Trophoblast cell (in vitro differentiated cells and primary cell): ENCODE measurements around the gene FGF22.
"Not testable (repeated sequence)": the region's sequence is repeated elsewhere in the genome, so short reads cannot be mapped to it uniquely, and the experiment has no call there.

ENCODE experiments used
- DNase-seq, 2 donors: peaks; one replicate each; pipeline ENCODE4 v3.0.0-alpha.2; 2016
- H2AFZ ChIP-seq: 2 replicates; pipeline ENCODE4 v1.6.1; 2013; ENCODE audit warnings: low read length, moderate library complexity, mild to moderate bottlenecking; ENCODE audit not compliant: insufficient read depth, poor library complexity
- H2AK5ac ChIP-seq: 2 replicates; pipeline ENCODE4 v1.6.1; 2013; ENCODE audit warnings: mild to moderate bottlenecking, low read length
- H2BK120ac ChIP-seq: 2 replicates; pipeline ENCODE4 v1.6.1; 2013; ENCODE audit warnings: low read length, mild to moderate bottlenecking, moderate library complexity; ENCODE audit not compliant: insufficient read depth, poor library complexity
- H2BK12ac ChIP-seq: 2 replicates; pipeline ENCODE4 v1.6.1; 2013; ENCODE audit warnings: mild to moderate bottlenecking, low read length, moderate library complexity
- H2BK5ac ChIP-seq: 2 replicates; pipeline ENCODE4 v1.6.1; 2013; ENCODE audit warnings: low read length, low read depth, moderate library complexity, mild to moderate bottlenecking; ENCODE audit not compliant: poor library complexity
- H3K14ac ChIP-seq: 2 replicates; pipeline ENCODE4 v1.6.1; 2013; ENCODE audit warnings: mild to moderate bottlenecking, low read length
- H3K18ac ChIP-seq: 2 replicates; pipeline ENCODE4 v1.6.1; 2013; ENCODE audit warnings: mild to moderate bottlenecking, low read length
- H3K23ac ChIP-seq: 2 replicates; pipeline ENCODE4 v1.6.1; 2013; ENCODE audit warnings: low read length
- H3K27ac ChIP-seq: 2 replicates; pipeline ENCODE4 v1.5.1; 2013; ENCODE audit warnings: low read depth, mild to moderate bottlenecking, inconsistent platforms, low read length, moderate library complexity
- H3K27me3 ChIP-seq: 2 replicates; pipeline ENCODE4 v1.6.1; 2013; ENCODE audit warnings: inconsistent platforms, mild to moderate bottlenecking, low read length, moderate library complexity; ENCODE audit not compliant: insufficient read depth
- H3K36me3 ChIP-seq, 2 experiments: 1 replicate in 1 of 2; 2 replicates in 1 of 2; pipeline ENCODE4 v1.6.1; 2013; ENCODE audit warnings: low read length in 2 of 2, mild to moderate bottlenecking in 2 of 2, moderate library complexity in 1 of 2; ENCODE audit not compliant: insufficient read depth in 2 of 2, control insufficient read depth in 1 of 2
- H3K4ac ChIP-seq: 2 replicates; pipeline ENCODE4 v1.6.1; 2013; ENCODE audit warnings: low read depth, mild to moderate bottlenecking, low read length, moderate library complexity
- H3K4me1 ChIP-seq, 2 experiments: 1 replicate in 1 of 2; 2 replicates in 1 of 2; pipeline ENCODE4 v1.6.1; 2013; ENCODE audit warnings: low read length in 2 of 2, mild to moderate bottlenecking in 2 of 2, moderate library complexity in 1 of 2; ENCODE audit not compliant: insufficient read depth in 2 of 2, control insufficient read depth in 1 of 2
- H3K4me2 ChIP-seq: 2 replicates; pipeline ENCODE4 v1.6.1; 2013; ENCODE audit warnings: inconsistent platforms, mild to moderate bottlenecking, low read length, moderate library complexity
- H3K4me3 ChIP-seq: 2 replicates; pipeline ENCODE4 v1.5.1; 2013; ENCODE audit warnings: mild to moderate bottlenecking, low read depth, low read length, inconsistent platforms
- H3K79me1 ChIP-seq: one replicate; pipeline ENCODE4 v1.6.1; 2013; ENCODE audit warnings: low read length
- H3K79me2 ChIP-seq: 2 replicates; pipeline ENCODE4 v1.6.1; 2013; ENCODE audit warnings: low read length, mild to moderate bottlenecking; ENCODE audit not compliant: control insufficient read depth, insufficient read depth, poor library complexity
- H3K9ac ChIP-seq: 2 replicates; pipeline ENCODE4 v1.6.1; 2013; ENCODE audit warnings: mild to moderate bottlenecking, low read length
- H3K9me3 ChIP-seq: 2 replicates; pipeline ENCODE4 v1.6.1; 2013; ENCODE audit warnings: low read depth, mild to moderate bottlenecking, control low read depth, inconsistent platforms, low read length; ENCODE audit not compliant: insufficient read depth
- H4K12ac ChIP-seq: 2 replicates; pipeline ENCODE4 v1.6.1; 2013; ENCODE audit warnings: low read depth, mild to moderate bottlenecking, low read length, moderate library complexity
- H4K8ac ChIP-seq: 2 replicates; pipeline ENCODE4 v1.6.1; 2013; ENCODE audit warnings: low read depth, mild to moderate bottlenecking, low read length, moderate library complexity
- H4K91ac ChIP-seq: one replicate; pipeline ENCODE4 v1.6.1; 2013; ENCODE audit warnings: low read depth, mild to moderate bottlenecking, low read length, moderate library complexity
- WGBS: extraction: QIAGEN DNeasy Blood & Tissue Kit; methylation state at CpG from one replicate; pipeline ENCODE4 v1.1.7; 2013; ENCODE audit warnings: missing lambda C conversion rate; ENCODE audit not compliant: insufficient read length, insufficient coverage; ENCODE audit errors: extremely low coverage; 5-methylcytosine and 5-hydroxymethylcytosine counted together

The FGF22 gene

DNA sequence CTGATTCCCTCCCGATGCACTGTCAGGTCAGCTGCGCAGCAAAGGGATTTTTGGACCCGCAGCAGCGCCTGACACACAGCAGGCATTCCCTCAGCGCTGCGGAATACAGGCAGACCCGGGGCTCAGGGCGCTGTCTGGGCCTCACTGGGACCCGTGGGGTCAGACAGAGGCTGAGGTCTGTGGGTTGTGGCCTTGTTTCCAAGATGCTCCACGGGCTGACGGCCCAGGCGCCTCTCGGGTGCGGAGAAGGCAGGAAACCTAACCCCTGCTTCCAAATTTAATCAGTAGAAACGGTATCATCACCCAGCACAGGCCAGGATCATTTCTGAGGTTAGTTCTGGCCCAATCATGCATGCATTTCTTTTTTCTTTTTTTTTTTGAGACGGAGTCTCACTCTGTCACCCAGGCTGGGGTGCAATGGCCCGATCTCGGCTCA, 24.0 kb downstream of the FGF22 start:
- H3K79me1 ChIP-seq = peaks cover 14% of the 10 kb centered on the region
- peak overlapping the region; percentile 91 for H4K8ac ChIP-seq
- no CpG with 5 or more reads among the region's 18 CpGs for WGBS
- peak overlapping the region; percentile 7 for H2BK5ac ChIP-seq
- peak overlapping the region; percentile 63 for H3K4me3 ChIP-seq
- peaks cover 9% of the 10 kb centered on the region for H3K9me3 ChIP-seq
- H3K9ac ChIP-seq = peak overlapping the region; percentile 82
- H3K27me3 ChIP-seq = no peaks in the 10 kb centered on the region
- peak overlapping the region; percentile 28 for H3K27ac ChIP-seq
- H2AFZ ChIP-seq = peak overlapping the region; percentile 87
- peak overlapping the region; percentile 70 for H3K18ac ChIP-seq
- peak overlapping the region; percentile 89 for H3K14ac ChIP-seq
- H3K23ac ChIP-seq = no peak overlapping the region
- H3K4me1 ChIP-seq = peaks cover 11 to 18% of the 10 kb centered on the region in 2 experiments
- H2BK12ac ChIP-seq = peak overlapping the region; percentile 41
- peak overlapping the region; percentile 89 for H4K91ac ChIP-seq
- H4K12ac ChIP-seq = peak overlapping the region; percentile 88
- peak overlapping the region; percentile 77 for H3K4ac ChIP-seq
- peaks cover 7 to 18% of the 10 kb centered on the region in 2 experiments for H3K36me3 ChIP-seq
- peak in 1 of 2 donors; percentile 65 for DNase-seq
- H2BK120ac ChIP-seq = peak overlapping the region; percentile 65
- H2AK5ac ChIP-seq = peak overlapping the region; percentile 16
- H3K79me2 ChIP-seq = peaks cover 41% of the 10 kb centered on the region
- H3K4me2 ChIP-seq = peak overlapping the region; percentile 85

DNA sequence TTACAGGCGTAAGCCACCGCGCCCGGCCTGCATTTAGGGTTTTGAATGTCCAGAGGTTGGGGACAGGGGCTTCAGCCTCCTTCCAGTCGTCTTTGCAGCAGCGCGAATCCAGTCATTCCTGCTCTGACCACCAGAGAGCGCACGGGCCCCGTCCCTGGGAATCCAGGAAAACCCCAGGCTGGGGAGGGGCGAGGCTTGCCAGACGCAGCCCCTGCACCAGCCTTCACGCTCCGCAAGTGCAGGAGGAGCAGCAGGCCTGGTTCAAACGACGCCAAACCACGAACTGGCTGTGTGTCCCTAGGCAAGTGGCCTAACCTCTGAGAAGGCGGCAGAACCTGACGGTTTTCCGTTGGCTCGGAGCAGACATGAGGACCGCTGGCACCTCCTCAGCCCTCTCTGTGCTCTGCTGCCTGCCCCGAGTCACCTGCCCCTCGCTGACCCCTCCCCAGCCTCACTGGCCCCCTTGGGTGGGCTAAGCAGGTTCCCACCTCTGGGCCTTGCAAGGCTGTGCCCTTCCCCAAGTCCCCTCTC, 25.3 kb downstream of the FGF22 start:
- no peak overlapping the region for H4K91ac ChIP-seq
- no peak overlapping the region for H3K18ac ChIP-seq
- H2BK5ac ChIP-seq = no peak overlapping the region
- peaks cover 0 to 9% of the 10 kb centered on the region in 2 experiments for H3K36me3 ChIP-seq
- H3K9ac ChIP-seq = no peak overlapping the region
- H4K12ac ChIP-seq = no peak overlapping the region
- no peak overlapping the region for H3K14ac ChIP-seq
- H3K79me2 ChIP-seq = peaks cover 32% of the 10 kb centered on the region
- no peak overlapping the region for H3K4me2 ChIP-seq
- H3K4ac ChIP-seq = no peak overlapping the region
- peaks cover 11 to 18% of the 10 kb centered on the region in 2 experiments for H3K4me1 ChIP-seq
- no peak overlapping the region for H2BK12ac ChIP-seq
- H2AK5ac ChIP-seq = no peak overlapping the region
- DNase-seq = peak; percentile 92 to 97
- H2BK120ac ChIP-seq = no peak overlapping the region
- no CpG with 5 or more reads among the region's 24 CpGs for WGBS
- peaks cover 9% of the 10 kb centered on the region for H3K9me3 ChIP-seq
- peaks cover 14% of the 10 kb centered on the region for H3K79me1 ChIP-seq
- H3K23ac ChIP-seq = no peak overlapping the region
- H3K27me3 ChIP-seq = no peaks in the 10 kb centered on the region
- H2AFZ ChIP-seq = peak overlapping the region; percentile 3
- H4K8ac ChIP-seq = no peak overlapping the region
- no peak overlapping the region for H3K27ac ChIP-seq
- H3K4me3 ChIP-seq = no peak overlapping the region

DNA sequence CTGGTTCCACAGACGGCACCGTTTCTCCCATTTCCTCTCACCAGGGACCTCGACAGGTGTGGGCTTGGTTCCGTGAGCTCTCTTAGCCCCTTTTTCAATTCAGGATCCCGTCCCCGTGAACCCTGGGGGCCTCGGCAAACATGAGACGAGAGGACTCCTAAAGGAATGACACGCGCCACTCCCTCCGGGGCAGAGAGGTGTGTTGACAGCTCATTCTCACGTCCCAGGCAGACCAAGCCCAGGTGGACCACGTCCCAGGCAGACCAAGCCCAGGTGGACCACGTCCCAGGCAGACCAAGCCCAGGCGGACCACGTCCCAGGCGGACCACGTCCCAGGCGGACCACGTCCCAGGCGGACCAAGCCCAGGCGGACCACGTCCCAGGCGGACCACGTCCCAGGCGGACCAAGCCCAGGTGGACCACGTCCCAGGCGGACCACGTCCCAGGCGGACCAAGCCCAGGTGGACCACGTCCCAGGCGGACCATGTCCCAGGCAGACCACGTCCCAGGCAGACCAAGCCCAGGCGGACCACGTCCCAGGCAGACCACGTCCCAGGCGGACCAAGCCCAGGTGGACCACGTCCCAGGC, 27.4 kb downstream of the FGF22 start:
- not testable (repeated sequence) for H3K4me2 ChIP-seq, H2BK120ac ChIP-seq, H2BK5ac ChIP-seq, H3K23ac ChIP-seq, H3K14ac ChIP-seq, H4K8ac ChIP-seq, H4K12ac ChIP-seq, H3K18ac ChIP-seq, H3K27ac ChIP-seq, H3K4me1 ChIP-seq, H3K9ac ChIP-seq, H4K91ac ChIP-seq, H2AFZ ChIP-seq, H3K4ac ChIP-seq, H3K4me3 ChIP-seq, H2BK12ac ChIP-seq, H3K36me3 ChIP-seq, H3K27me3 ChIP-seq, H2AK5ac ChIP-seq
- no CpG with 5 or more reads among the region's 38 CpGs for WGBS
- Histone ChIP-seq H3K79me2 (peaks cover 11% of the 10 kb centered on the region), H3K79me1 (peaks cover 14% of the 10 kb centered on the region), H3K9me3 (peaks cover 10% of the 10 kb centered on the region)
- peak; percentile 85 to 89 for DNase-seq

DNA sequence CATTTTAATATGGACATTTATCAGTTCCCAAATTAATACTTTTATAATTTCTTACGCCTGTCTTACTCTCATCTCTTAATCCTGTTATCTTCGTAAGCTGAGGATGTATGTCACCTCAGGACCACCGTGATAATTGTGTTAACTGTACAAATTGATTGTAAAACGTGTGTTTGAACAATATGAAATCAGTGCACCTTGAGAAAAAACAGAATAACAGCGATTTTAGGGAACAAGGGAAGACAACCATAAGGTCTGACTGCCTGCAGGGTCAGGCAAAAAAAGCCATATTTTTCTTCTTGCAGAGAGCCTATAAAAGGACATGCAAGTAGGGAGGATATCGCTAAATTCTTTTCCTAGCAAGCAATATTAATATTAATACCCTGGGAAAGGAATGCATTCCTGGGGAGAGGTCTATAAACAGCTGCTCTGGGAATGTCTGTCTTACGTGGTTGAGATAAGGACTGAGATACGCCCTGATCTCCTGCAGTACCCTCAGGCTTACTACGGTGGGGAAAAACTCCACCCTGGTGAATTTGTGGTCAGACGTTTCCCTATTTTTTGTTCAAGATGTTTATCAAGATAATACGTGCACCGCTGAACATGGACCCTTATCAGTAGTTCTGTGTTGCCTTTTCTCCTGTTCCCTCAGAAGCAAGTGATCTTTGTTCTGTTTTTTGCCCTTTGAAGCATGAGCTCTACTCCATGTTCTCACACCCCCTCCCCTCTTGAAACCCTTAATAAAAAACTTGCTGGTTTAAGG, 29.2 kb downstream of the FGF22 start:
- DNase-seq = peak; percentile 79 to 94
- not testable (repeated sequence) for H2AFZ ChIP-seq

More for the DNA sequence above, 29.2 kb downstream of the FGF22 start:
- WGBS = no CpG with 5 or more reads among the region's 12 CpGs
- H3K9me3 ChIP-seq, H3K27ac ChIP-seq, H3K18ac ChIP-seq, H3K9ac ChIP-seq, H2BK5ac ChIP-seq, H3K4me1 ChIP-seq, H4K8ac ChIP-seq, H3K36me3 ChIP-seq, H3K14ac ChIP-seq, H3K4me2 ChIP-seq, H4K91ac ChIP-seq, H3K23ac ChIP-seq, H3K79me2 ChIP-seq, H2BK12ac ChIP-seq, H3K4me3 ChIP-seq, H4K12ac ChIP-seq, H2BK120ac ChIP-seq, H3K4ac ChIP-seq, H2AK5ac ChIP-seq, H3K79me1 ChIP-seq, H3K27me3 ChIP-seq: not testable (repeated sequence)
